GM18951 (cell line): ENCODE data around the gene HLA-DQA1.
"Not testable (repeated sequence)": the region's sequence is repeated elsewhere in the genome, so short reads cannot be mapped to it uniquely, and the experiment has no call there.

Experiments
- POLR2A ChIP-seq: IDR thresholded peaks from 4 replicates; pipeline ENCODE4 v1.6.1; 2011; ENCODE audit warnings: mild to moderate bottlenecking; ENCODE audit not compliant: insufficient read length, insufficient read depth; ENCODE audit errors: extremely low read depth
- in situ Hi-C: fragments of 300-500 bp; cut with MboI; formaldehyde crosslinking; loops from one replicate; pipeline ENCODE4 v1.12.0; 2022; ENCODE audit warnings: low sequenced_read_pairs, mixed read lengths, inconsistent platforms; ENCODE audit not compliant: unreplicated experiment

Gene HLA-DQA1

DNA sequence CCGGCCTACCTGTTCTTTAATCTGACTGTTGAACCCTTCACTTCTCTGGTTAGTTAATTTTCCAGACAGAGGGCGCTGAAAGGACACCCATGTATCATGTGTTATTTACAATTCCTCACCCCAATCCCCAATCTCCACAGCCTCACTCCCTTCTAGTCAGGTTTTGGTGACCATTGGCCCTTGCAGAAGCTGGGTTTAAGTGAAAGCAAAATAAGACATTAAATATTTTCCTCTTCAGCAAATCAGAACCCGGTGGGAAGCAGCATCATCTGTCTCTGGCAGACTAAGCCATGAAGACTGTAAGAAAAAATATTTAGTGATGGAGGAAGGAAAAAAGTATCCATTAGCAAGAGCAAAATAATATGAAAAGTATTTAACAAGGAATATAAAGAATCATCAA, 9.4 kb upstream of the HLA-DQA1 start:
- TF ChIP-seq POLR2A: no peak
- in situ Hi-C loops: no loop called here

DNA sequence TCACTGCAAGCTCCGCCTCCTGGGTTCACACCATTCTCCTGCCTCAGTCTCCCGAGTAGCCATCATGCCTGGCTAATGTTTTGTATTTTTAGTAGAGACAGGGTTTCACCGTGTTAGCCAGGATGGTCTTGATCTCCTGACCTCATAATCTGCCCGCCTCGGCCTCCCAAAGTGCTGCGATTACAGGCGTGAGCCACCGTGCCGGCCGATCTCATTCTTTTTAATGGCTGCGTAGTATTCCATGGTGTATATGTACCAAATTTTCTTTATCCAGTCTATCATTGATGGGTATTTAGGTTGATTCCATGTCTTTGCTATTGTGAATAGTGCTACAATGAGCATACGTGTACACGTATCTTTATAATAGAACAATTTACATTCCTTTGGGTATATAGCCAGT, 7.4 kb upstream of the HLA-DQA1 start:
- in situ Hi-C loops: not testable (repeated sequence)

DNA sequence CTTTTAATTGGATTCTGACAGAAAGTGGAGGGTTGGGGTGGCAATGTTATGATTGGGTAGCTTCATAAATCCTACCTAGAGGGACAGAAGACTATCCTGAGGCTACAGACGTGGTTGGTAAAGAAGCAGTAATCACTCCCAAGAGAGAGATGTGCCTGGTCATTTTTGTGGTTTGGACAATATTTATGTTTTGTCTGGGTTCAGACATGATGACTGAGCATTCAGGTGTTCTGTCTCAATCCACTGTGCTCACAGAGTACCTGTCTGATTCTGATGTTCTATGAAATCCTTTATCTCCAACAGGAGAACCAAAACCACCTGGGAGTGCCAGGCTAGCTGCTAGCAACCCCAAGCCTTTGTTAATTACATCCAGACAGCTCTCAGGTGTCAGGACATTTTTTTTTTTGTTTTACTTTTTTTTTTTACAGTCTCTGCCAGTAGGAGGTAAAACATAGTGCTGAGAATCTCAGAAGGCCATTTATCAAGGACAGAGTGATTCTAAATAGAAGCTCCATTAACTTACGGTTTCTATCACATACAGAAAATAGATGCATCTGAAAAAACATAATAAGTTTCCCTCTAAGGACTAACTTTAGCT, 1.6 kb upstream of the HLA-DQA1 start:
- TF ChIP-seq POLR2A: no peak
- in situ Hi-C loops: loop anchor here (5.0 kb wide), 1 partner anchor 107 kb away; the partner anchor contains the start of gene HLA-DQA2

DNA sequence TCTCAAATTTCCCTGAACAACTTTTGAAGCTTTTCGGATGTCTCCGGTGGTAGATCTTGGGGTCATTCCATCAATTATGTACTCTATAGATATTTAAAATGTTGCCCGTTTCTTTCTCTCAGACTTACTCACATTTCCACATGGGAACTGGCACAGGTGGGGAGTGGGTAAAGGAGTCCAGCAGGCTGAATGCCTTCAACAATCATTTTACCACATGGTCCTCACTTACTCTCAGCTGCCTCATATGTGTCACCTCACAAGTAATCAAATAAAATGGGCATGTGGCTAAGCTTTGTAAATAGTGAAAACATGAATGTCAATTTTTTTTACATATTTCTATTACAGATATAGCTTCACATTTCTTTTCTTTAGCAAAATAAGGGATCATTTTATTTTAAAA, 677 bp downstream of the HLA-DQA1 start:
- in situ Hi-C loops: loop anchor here (5.0 kb wide), 1 partner anchor 104 kb away; the partner anchor contains the start of gene HLA-DQA2

DNA sequence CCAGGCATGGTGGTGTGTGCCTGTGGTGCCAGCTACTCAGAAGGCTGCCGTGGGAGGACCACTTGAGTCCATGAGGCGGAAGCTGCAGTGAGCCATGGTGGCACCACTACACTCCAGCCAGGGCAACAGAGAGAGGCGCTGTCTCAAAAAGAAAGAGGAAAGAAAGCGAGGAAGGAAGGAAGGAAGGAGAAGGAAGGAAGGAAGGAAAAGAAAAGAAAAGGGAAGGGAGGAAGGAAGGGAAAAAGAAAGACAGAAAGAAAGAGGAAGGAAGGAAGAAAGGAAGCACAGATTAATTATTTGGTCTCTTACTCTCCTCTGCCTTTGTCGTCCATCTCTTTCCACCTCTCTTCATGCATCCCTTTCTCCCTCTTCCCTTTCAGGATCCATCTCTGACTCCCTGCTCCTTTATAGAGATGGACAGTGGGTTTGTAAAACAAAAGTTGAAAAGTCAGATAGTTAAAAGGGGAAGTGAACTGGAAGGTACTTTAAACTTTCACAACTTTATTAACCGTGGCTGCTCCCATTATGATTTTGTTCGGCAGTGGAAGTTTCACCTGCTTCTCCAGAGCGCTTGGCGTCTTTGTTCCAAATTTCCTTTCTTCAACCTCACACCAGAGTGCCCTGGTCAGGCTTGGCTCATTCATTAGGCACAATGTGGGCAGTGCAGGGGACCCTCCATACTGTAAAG, 1.5 kb downstream of the HLA-DQA1 start:
- TF ChIP-seq POLR2A: no peak
- in situ Hi-C loops: loop anchor here (5.0 kb wide), 1 partner anchor 104 kb away; the partner anchor contains the start of gene HLA-DQA2

More for the DNA sequence above, 677 bp downstream of the HLA-DQA1 start:
- TF ChIP-seq POLR2A: no peak

DNA sequence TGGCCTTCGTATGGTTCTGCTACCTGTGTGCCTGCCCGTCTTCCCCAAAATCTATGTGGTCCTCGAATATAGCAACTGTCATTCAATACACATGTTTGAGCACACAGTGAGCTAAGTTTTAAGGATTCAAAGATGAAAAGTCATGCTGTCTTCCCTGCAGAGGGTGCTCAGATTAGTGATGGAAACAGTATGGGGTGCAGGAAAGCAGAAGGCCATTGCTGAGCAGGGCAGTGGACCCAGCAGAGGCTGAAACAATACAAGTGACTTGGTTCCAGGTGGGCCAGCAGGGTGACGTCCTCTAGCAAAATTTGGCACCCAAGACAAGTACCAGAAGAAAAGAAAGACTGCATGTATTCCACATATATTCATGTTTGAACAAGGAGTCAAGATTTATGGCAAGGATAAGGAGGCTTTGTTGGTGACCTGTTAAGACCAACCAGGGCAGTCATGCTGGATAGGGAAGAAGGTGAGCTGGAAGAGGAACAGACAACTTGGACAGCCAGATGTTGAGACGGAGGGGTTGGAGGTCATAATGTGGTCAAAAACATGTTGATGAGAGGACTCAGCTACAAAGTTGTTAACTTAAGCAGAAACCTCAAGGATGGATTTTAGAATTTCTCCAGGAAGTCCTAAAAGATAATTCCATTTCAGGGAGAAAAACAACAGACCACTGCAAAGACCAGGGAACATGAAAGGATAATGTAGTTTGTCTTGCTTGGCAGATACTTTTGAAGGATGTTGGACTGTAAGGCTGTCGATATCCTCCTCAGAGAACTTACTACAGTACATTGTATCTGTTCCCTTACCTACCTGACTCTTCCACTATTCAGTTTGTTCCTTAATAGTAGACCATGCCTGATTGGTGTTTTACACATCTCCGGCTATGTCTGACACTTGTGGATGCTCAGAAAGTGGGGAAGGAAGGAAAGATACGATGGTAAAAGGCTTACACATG, 2.5 kb downstream of the HLA-DQA1 start:
- no peak for TF ChIP-seq POLR2A
- in situ Hi-C loops: loop anchor here (5.0 kb wide), 1 partner anchor 103 kb away; the partner anchor contains the start of gene HLA-DQA2

DNA sequence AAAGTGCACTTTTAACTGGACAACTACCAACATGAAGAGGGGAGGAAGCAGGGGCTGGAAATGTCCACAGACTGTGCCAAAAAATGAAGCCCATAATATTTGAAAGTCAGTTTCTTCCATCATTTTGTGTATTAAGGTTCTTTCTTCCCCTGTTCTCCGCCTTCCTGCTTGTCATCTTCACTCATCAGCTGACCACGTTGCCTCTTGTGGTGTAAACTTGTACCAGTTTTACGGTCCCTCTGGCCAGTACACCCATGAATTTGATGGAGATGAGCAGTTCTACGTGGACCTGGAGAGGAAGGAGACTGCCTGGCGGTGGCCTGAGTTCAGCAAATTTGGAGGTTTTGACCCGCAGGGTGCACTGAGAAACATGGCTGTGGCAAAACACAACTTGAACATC, 3.9 kb downstream of the HLA-DQA1 start:
- in situ Hi-C loops: no loop called here
- no peak for TF ChIP-seq POLR2A

DNA sequence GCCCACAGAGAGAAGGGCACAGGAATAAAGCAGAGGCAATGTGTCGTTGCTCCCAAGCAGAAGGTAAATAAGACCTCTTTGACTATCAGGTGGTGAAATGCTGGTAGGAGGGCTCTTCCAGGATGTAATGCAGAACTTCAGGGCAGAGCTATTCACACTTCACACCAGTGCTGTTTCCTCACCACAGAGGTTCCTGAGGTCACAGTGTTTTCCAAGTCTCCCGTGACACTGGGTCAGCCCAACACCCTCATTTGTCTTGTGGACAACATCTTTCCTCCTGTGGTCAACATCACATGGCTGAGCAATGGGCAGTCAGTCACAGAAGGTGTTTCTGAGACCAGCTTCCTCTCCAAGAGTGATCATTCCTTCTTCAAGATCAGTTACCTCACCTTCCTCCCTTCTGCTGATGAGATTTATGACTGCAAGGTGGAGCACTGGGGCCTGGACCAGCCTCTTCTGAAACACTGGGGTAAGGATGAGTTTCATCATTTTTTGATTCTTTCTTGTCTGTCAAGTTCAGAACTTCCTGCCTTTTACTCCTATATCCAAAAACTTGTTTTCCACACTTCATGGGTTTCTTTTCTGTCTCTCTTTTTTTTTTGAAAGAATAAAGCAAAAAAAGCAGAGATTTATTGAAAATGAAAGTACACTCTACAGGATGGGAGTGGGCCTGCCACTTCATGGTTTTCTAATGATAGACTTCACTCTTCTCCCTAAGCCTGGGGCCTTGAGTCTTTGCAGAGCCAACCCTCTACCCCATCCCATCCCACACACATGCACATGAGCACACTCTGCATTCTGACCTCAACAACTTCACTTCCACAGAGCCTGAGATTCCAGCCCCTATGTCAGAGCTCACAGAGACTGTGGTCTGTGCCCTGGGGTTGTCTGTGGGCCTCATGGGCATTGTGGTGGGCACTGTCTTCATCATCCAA, 4.8 kb downstream of the HLA-DQA1 start:
- in situ Hi-C loops: not testable (repeated sequence)

DNA sequence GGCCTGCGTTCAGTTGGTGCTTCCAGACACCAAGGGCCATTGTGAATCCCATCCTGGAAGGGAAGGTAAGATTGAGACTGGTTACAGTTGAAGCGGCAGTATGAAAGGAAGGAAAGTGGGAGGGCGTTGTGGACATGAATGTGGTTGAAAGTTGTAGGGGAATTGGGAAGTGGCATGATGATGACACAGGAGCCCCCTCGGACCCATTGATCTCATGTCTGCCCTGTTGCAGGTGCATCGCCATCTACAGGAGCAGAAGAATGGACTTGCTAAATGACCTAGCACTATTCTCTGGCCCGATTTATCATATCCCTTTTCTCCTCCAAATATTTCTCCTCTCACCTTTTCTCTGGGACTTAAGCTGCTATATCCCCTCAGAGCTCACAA, 5.5 kb downstream of the HLA-DQA1 start:
- TF ChIP-seq POLR2A: no peak
- in situ Hi-C loops: no loop called here

DNA sequence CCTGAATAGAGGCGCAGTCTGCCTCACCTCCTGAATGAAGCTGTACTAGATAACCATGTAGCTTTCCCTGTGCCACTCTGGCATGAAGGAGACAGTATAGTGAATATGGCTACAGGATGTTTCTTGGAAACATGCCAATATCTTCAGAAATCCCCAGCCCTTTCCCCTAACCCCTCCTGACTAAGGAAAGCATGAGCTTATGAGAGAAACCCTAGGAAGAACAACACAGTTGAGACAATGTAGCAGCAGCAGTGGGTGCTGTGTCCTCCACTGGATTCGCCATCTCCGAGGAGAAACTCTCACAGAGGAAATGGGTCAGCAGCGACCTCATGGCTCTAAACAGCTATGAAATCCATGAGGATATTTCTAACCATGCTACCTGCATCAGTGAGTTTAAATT, 6.7 kb downstream of the HLA-DQA1 start:
- in situ Hi-C loops: no loop called here
- TF ChIP-seq POLR2A: no peak

DNA sequence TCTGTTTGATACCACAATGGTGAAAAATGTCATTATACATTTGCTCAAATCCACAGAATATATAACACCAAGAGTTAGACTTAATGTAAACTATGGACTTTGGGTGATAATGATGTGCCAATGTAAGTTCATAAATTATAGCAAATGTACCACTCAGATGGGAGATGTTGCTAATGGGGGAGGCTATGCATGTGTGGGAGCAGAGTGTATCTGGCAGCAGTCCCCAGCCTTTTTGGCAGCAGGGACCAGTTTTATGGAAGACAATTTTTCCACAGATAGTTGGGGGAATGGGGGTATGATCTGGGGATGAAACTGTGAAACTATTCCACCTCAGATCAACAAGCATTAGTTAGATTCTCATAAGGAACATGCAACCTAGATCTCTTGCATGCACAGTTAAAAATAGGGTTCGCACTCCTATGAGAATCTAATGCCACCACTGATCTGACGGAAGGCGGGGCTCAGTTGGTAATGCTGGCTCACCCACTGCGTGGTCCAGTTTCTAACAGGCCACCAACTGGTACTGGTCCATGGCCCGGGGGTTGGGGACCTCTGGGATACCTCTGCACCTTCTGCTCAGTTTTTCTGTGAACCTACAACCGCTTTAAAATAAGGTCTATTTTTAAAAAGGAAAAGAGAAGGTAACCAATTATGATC, 8.0 kb downstream of the HLA-DQA1 start:
- TF ChIP-seq POLR2A: no peak
- in situ Hi-C loops: no loop called here

DNA sequence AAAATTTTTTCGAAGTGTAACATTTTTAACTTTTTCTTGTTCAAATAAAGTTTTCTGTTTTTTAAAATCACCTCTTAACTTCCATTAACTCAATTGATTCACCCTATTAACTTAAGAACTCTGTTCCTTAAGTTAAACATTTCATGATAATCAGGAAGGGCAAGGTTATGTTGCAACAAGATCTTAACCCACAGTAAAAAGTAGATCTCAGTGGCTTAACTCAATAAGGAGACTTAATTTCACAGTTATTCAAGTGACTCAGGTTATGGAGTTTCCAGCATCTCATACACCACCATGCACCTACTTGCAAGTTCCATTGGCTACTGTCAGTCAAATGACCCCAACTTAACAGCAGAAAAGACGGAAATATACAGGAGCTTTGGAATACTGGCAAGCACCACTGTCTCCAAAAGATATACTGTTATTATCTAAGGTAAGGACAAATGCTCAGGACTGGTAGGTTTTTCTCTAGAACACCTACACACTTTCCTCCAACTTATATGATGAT, 18.1 kb downstream of the HLA-DQA1 start:
- no peak for TF ChIP-seq POLR2A
- in situ Hi-C loops: no loop called here

DNA sequence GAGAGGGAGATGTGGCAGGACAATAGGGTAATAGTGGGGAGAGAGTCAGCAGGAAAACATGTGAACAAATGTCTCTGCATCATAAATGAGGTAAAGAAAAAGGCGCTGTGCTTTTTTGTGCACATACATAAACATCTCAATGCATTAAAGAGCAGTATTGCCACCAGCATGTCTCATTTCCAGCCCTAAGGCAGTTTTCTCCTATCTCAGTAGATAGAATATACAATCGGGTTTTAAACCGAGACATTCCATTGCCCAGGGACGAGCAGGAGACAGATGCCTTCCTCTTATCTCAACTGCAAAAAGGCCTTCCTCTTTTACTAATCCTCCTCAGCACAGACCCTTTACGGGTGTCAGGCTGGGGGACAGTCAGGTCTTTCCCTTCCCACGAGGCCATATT, 20.1 kb downstream of the HLA-DQA1 start:
- in situ Hi-C loops: not testable (repeated sequence)

DNA sequence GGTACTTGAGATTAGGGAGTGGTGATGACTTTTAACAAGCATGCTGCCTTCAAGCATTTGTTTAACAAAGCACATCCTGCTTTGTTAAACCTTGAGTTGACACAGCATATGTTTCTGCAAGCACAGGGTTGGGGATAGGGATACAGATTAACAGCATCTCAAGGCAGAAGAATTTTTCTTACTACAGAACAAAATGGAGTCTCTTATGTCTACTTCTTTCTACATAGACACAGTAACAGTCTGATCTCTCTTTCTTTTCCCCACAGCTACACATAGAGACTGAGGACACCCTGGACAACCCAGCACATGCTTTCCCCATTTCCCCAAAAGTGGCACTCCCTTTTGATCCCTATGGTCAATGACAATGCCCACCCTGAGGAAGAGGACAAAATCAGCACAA, 20.6 kb downstream of the HLA-DQA1 start:
- in situ Hi-C loops: not testable (repeated sequence)
